GM19468 (cell line): ENCODE measurements around the gene KCNB1.

Experiments
- ATAC-seq: cut with Tn5 transposase; IDR thresholded peaks from one replicate; pipeline ENCODE4 v1.9.1; 2021; ENCODE audit warnings: mild to moderate bottlenecking, moderate library complexity, moderate number of reproducible peaks; ENCODE audit not compliant: unreplicated experiment; ENCODE audit errors: extremely low read depth

Gene KCNB1

DNA sequence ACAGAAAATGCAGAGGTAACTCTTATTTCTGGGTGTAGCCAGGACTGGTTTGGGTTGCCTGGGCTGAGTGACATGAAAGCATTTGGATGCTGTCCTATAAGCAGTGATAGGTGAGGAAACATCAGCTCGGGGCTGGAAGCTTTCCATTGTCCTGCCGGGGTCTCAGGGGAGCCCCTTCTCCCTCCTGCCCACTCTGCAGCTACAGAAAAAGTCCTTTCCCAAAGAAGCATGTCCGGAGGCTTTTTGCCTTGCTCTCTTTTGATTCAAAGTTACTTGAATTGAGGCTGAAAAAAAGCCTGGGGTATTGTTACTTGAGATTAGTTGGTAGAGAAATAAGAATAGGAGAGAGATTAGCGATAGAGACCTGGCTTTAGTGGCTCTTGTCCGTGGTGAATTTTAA, 113.9 kb downstream of the KCNB1 start:
- no peak for ATAC-seq

DNA sequence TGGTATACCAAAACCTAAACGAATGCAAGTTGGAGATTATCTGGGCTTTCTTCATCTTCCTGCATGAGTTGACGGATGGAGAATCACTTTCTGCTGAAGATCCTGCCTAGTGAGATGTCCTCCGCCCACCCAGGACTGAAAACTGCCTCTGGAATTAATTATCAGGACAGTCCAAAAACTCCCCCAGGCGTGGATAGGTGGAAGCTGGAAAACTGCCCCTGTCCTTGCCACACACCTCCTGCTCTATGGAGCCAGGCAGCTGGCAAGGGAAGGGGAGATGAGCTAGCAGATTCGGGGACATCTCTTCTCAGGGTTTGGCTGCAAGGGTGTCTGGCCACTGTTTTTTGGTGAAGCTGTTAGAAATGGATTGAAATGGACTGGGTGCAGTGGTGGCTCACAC, 115.4 kb downstream of the KCNB1 start:
- no peak for ATAC-seq

DNA sequence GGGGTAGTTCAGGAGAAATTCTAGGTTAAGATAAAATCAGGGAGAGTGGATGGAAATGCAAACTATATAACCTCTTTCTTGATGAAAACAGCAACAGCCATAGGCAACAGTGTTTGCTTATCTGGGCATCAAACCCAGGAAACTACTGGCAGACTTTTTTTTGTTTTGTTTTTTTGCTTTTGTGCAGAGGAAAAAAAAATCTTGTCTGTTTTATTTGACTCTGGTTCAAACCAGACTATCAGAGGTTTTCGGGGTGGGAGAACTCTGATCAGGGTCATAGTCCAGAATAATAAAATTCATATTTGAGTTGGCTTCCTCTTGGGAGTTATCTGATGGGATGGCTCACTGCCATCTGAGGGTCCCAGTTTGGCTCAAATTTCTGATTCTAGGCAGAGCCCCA, 115.8 kb downstream of the KCNB1 start:
- no peak for ATAC-seq

DNA sequence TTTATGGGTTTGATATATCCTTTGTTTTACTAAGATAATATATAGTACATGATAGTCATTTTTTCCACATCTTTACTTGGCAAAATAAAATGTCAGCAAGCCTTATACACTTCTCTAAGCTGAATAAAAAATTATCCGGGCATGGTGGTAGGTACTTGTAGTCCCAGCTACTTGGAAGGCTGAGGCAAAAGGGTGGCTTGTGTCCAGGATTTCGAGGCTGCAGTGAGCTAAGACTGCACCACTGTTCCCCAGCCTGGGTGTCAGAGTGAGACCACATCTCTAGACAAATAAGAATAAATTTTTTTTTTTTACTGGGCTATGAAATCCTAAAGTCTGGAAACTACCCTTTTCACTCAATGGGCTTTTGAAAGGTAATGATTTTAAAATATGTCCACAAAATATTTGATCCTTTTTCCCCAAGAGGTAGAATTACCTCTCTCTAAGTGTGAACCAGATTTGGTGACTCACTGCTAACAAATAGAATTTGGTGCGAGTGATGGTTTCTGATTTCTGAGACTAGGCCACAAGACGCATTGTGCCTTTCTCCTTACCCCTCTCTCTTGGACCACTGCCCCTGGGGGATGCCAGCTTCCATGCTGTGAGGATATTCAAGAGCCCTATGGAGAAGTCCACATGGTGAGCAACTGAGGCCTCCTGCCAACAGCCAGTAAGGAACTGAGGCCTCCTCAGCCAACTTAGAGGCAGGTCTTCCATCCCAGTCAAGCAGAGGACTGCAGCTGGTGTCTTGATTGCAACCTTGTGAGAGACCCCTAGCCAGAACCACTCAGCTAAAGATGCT, 120.4 kb downstream of the KCNB1 start:
- ATAC-seq = no peak

DNA sequence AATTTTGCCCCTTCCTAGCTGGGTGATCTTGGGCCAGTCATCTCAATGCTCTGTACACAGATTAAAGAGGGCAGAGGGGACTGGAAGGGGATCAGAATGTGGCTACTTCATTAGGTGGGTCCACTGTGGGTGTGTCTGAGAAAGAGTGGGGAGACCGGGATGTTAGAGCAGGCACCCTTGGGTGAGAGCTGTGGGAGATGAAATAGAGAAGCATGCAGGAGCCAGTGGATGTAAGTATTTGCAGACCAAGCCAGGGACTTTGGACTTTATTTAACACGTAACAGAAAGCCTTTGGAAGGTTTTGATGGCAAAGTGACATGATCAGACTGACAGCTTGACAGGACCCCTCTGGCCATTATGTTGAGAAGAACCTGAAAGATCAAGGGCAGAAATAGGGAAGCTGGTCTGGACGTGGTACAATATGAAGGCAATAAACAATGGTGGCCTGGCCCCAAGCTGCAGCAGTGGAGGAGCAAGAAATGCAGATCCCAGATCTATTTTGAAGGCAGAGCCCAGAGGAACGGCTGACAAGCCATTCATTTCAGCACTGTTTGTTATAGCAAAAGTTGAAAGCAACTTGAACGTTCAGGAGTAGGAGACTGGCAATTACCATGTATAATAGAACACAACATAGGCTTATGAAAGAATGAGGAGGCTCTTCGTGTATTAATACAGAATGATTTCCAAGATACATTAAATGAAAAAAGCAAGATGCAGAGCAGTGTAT, 122.1 kb downstream of the KCNB1 start:
- no peak for ATAC-seq

DNA sequence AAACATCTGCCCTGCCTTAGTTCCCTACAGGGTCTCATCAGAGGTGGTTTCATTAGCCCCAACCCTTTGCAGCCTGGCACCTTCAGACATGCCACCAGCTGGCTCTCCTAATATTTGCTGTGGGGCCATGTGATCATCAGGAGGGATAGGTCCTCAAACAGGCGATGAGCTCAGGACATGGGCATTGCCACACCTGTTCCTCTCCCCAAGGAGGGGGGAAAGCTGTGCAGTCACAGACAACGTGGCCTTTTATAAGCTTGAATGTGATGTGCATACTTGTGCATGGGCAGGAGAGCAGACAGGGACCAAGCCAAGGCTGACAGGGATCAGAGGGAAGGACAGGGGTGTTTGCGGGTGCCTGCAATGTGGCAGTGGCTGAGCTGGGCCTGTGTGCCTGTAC, 125.8 kb downstream of the KCNB1 start:
- no peak for ATAC-seq

DNA sequence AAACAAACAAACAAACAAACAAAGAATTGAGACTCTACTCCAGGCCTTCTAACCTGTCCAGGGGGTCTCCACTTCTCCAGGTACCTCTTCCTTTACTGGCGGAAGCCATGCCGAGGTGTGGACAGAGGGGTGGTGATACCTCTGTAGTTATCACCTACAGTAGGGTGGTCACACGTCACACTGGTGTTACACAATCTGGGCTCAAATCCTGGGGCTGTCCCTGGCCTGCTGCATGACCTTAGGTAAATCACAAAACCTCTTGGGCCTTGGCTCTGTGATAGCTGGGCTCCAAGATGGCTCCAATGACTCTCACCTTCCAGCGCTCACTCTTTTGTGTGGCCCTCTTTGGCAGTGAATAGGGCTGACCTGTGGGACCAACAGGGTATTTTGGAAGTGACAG, 127.8 kb downstream of the KCNB1 start:
- no peak for ATAC-seq

DNA sequence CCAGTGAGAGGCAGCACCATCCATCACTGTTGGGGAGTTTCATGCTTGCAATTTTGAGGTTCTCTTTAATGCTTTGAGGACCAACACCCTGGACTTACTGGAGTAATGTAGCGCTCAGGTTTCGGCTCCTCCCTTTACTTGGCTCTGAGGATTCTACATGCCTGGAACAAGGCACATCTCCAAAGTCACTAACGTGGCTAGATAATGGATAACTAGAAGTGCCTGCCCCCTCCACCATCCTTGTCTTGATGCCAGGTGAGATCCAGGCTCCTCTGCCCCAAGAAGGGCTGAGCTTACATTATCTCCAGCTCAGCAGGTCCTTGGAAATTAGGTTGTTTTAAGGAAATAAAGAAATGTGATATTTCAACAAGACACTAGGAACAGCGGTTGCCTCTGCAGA, 129.1 kb downstream of the KCNB1 start:
- no peak for ATAC-seq

DNA sequence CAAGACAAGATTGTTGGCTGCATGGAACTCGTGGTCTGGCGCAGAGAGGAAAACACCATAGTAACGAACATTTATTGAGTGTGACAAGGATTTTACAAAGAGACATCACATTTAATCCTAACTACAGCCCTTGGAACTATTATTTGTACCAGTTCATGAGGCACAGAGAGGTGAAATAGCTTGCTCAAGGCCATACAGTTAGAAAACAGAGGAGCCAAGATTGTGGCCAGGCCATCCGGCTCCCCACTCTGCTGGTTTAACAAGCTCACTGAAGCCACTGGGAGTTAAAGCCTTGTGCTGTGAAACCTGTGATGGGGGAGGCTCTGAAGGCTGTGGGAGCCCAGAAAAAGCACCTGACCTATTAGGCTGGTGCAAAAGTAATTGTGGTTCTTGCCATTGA, 129.7 kb downstream of the KCNB1 start:
- ATAC-seq = no peak

DNA sequence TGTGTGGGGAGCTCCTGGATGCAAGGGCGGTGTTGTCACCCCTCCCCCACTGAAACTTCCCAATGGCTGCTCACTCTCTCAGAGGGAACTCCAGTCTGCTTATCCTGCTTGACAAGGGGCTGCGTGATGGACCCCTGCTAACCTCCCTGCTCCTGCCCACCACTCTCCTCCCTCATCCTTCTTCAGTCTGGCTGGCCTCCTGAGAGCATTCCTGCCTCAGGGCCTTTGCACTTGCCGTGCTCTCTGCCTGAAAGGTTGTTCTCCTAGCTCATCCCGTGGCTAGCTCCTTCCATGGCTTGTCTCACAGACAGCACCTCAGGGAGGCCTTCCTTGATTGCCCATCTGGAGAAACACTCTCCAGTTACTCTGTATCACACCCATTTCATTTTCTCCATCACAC, 130.7 kb downstream of the KCNB1 start:
- ATAC-seq = no peak

DNA sequence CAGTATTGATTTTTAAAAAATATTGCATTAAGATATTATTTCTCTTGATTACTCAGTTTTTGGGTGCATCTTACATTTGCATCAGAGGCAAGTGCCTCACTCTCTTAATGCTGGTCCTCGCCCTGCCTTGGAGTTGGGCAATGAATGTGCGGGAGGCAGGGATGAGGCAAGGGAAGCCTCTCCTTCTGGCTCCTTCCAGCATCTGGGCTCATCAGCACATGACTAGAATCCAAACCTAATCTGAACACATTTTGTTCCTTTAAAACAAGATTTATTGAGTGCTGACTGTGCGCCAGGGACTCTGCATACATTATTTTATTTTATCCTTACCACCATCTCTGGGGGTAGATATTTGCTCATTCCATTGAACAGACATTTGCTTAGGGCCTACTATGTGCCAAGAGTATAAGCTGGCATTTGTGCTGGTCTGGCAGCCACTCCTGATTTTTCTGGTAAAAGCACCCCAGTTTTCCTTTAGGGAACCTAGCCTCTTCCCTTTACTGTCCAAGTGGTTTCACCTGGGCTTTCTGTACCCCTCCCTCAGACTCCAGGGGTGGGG, 132.7 kb downstream of the KCNB1 start:
- ATAC-seq = no peak

DNA sequence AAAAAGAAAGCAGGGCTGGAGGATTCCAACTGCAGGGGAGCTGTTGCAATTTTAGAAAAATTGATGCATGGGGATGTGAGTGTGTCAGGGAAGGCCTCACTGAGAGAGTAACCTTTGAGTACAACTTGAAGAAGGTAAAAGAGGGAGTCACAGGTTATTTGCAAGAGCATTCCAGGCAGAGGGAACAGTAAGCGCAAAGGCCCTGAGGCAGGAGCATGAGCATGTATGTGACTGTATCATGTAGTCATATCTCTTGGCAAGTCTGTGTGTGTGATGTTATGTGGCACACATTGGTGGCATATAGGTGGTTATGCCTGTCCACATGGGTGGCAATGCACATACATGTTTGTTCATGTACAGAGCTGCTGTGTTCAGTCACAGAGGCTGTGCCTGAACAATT, 133.4 kb downstream of the KCNB1 start:
- ATAC-seq = no peak

DNA sequence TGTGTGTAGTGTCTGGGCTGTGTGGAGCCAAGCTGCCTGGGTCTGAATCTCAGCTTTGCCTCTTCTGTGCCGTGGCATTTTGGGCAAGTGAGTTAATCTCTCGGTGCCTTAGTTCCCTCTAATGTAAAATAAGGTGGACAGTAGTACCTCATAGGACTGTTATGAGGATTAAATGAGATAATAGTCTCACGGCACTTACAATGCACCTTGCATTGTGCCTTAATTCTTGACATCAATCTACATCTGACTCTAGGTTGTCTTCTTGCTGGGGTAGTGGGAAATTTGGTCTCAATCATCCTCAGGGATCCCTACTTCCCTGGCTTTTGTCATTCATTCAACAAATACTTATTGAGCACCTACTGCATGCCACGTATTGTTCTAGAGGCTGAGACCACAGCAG, 133.9 kb downstream of the KCNB1 start:
- ATAC-seq = no peak

DNA sequence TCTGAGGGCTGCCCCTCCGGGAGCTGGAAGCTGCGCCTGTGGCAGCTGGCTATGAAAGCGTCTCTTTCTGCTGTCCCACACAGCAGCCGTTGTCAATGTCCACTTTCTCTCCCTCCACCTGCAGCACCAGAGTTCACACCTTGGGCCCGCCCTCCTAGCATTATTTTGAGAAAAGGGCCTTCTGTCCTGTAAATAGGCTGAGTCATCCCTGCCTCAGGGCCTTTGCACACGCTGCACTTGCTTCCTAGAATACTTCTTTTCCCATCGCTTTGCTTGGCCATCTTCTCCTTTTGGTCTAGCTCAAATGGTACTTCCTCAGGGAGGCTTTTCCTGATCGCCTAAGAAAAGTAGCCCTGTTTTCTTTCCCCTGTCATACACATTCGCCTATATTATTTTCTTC, 135.3 kb downstream of the KCNB1 start:
- ATAC-seq = no peak

DNA sequence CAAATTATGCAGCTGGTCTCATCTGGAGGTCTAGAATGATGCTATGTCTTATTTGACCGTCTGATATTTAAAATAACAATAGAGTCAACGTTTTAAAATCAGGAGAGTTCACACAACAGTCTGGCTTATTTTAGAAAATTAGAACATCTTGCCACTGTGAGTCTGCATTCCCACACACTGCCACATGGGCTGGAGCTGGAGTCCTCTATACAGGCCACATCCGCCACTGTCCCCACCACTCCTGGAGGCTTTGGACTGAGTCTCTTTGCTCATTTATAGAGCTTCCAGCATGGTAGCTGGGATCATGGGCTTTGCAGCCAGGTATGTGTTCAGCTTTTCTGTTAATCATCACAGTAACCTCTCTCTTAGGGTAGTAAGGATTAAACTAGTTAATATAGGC, 135.8 kb downstream of the KCNB1 start:
- ATAC-seq = no peak

DNA sequence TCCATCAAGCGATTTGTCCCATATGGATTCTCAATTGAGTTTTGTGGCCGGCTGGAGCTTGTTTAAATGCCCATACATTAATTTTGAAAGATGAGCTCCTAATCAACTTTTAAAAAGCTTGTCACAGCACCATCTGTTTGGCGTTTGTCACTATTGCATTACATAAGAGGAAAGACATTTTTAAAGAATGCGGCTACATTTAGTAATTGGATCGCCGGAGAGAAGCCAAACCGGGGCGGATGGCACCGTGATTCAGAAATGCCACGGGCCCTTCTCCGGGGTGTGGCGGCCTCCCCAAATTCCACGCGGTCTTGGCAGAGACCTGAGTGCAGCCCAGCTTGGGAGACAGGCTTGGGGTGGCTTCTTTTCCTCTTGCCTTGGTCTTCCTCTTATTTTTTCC, 136.9 kb downstream of the KCNB1 start:
- no peak for ATAC-seq

DNA sequence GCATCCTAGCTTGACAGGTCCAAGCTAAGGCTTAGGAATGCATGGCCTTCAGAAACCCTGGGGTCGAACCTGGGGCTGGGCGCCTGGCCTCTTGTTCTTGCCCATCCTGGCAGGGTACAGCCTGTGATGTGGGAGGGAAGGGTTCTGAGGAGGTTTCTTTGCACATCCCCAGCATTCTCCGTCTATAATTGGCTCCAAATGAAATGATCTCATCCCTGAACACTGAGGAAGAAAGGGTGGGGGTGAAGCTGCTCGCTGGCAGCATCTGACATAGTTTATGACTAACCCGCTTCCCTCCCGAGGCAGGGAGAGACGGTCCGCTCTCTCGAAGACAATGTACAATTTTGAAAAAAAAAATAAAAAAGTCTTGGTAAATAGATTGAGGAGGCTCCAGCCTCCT, 137.5 kb downstream of the KCNB1 start:
- no peak for ATAC-seq

DNA sequence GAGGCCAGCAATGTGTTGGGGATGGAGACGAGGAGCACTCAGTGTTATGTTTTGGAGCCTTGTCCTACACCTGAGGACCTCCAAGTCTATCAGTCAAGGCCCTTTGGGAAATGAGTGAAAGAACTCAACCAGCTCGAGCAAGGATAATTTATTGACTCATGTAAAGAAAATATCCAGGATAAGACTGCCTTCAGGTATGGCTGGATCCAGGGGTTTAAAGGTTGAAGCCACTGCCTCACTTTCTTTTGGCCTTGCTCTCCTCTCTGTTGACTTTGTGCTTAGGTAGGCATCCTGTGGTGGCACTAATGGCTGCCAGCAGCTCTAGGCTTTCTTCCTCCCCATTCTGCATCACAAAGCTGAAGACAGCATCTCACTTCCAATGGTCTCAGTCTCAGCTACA, 138.3 kb downstream of the KCNB1 start:
- no peak for ATAC-seq

DNA sequence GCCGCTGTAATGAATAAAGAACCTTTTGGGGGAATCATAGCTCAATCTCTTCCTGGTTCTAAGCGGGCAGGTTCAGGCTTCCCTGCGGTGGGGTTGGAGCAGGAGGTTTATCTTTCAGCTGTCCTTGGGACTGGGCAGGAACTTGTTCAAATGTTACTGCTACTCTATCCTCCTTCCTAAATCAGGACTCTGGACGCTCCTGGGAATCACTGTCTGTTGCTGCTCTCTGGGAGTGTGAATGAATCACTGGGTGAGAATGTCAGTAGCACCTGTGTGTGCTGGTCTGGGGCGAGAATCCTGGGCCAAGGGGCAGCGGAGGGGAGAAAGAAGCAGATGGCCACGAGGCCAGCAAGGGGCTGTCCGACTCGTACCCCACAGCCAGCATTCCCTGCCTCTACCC, 139.2 kb downstream of the KCNB1 start:
- no peak for ATAC-seq

DNA sequence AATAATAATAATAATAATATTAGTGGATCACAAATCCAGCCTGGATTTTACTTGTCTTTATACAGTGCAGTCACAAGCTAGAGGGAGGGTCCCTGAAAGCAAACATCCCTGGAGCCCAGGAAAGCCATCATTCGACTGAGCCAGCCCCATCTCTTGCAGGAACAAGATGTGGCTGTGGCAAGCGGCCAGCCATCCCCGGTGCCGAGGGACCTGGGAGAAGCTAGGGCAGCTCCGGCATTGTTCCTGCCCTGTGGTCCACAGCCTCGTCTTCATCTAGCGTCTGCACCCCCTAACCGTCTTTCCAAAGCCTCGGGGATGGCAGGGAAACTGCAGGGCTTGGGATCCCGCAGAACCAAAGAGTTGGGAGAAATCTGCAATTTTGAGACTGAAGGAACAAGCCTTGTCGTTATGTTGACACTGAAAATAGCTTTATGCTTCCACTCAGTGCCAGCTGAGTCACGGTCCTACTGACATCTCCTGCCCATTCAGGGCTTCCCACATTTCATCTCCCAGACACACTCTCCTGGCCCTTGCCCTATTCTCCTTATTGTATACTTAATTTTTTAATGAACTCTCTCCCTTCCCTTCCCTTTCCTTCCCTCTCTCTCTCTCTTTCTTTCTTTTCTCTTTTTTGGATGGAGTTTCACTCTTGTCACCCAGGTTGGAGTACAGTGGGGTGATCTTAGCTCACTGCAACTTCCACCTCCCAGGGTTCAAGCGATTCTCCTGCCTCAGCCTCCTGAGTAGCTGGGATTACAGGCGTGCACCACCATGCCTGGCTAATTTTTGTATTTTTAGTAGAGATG, 142.1 kb downstream of the KCNB1 start:
- ATAC-seq = no peak

DNA sequence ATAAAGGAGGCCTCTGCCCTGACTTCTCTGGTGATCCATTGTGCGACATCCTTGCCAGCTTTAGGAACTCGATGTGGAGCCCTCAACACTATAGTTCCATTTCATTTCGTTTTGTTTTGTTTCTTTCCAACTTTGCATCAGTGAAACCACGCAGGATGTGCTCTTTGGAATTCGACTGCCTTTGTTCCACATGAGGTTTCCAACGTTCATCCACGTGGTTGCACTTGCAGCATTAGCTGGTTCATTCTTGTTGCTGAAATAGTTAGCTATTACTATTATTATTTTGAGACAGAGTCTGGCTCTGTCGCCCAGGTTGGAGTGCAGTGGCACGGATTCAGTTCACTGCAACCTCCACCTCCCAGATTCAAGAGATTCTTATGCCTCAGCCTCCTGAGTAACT, 143.3 kb downstream of the KCNB1 start:
- ATAC-seq = no peak
